Urothelium cell line (cell line): ENCODE measurements around the gene GABBR2.
"Not testable (repeated sequence)": the region's sequence is repeated elsewhere in the genome, so short reads cannot be mapped to it uniquely, and the experiment has no call there.

Source experiments
- DNase-seq: peaks from one replicate; pipeline ENCODE4 v3.0.0; 2011; ENCODE audit warnings: low spot score, mixed read lengths
- FAIRE-seq: peaks from 2 replicates; lab custom pipeline; 2011; peaks lifted over from hg19 to GRCh38; lab: Jason Lieb, UNC

Gene GABBR2

DNA sequence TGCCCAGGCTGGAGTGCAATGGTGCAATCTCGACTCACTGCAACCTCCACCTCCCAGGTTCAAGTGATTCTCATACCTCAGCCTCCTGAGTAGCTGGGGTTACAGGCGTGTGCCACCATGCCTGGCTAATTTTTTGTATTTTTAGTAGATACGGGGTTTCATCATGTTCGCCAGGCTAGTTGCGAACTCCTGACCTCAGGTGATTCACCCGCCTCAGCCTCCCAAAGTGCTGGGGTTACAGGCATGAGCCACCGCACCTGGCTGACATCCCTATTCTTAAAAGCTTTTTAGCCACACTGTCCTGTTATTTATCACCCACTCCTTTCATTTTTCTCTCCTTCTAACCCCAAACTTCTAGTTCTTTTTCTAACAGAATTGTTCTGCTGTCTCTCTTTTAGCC lies 425.6 kb downstream of the GABBR2 start:
- not testable (repeated sequence) for DNase-seq, FAIRE-seq

DNA sequence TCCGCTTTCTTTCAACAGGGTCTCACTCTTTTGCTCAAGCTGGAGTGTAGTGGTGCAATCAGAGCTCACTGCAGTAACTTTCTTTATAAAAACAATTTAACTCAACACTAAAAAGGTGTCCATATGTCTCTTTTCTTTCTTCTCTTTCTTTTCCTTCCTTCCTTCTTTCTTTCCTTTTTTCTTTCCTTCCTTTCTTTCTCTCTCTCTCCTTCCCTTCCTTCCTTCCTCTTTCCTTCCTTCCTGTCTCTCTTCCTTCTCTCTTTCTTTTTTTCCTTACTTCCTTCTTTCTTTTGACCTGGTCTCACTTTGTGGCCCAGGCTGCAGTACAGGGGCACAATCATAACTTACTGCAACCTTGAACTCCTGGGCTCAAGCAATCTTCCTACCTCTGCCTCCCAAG lies 427.5 kb downstream of the GABBR2 start:
- DNase-seq (no peak), FAIRE-seq (no peak)

DNA sequence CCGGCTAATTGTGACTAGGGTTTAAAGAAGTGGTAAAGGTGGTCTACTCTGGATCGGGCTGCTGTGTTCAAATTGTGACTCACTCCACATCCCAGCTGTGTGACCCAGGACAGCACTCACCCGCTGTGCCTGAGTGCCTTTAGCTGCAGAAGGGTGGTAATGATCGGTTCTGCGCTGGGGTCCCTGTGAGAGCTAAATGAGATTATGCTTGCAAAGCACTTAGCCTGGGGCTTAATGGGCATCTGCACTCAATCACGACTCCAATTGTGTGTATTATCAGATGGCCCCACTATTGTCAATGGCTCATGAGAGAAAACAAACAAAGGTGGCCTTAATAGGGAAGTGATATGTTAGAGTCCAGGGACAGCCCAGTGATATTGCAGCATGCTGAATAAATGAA lies 428.2 kb downstream of the GABBR2 start:
- DNase-seq = no peak

DNA sequence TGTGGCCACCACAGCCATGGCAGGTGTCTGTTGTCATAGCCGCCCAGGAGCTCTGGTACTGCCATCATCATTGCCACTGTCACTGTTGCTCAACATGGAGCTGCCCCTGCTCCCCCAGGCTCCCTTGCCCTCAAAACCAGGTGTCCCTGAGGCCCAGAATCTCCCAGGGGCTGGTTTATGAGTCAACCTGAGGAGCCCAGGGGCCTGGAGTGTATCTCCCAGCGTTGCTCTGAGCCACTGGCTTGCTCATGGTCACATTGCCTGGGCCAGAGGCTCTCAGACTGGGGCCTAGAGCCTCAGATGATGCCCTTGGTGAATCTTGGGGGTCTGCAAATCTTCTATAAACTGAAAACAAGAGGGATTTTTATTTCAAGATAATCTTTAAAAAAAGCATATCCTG lies 428.6 kb downstream of the GABBR2 start:
- no peak for FAIRE-seq

More for the DNA sequence above, 428.2 kb downstream of the GABBR2 start:
- no peak for FAIRE-seq

DNA sequence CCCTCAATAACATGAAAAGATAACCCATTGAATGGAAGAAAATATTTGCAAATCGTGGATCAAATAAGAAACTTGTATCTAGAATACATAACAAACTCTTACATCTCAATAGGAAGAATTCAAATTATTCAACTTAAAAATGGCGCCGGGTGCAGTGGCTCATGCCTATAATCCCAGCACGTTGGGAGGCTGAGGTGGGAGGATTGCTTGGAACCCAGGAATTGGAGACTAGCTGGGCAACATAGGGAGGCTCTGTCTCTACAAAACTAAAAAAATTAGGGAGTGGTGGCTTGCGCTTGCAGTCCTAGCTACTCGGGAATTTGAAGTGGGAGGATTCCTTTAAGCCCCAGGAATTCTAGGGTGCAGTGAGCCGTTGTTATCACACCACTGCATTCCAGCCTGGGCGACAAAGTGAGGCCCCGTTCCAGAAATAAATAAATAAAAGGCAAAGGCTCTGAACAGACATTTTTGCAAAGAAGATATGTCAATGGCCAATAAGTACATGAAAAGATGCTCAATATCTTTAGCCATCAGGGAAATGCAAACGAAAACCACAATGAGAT lies 431.7 kb downstream of the GABBR2 start:
- no peak for FAIRE-seq
- no peak for DNase-seq

More for the DNA sequence above, 428.6 kb downstream of the GABBR2 start:
- DNase-seq = no peak

DNA sequence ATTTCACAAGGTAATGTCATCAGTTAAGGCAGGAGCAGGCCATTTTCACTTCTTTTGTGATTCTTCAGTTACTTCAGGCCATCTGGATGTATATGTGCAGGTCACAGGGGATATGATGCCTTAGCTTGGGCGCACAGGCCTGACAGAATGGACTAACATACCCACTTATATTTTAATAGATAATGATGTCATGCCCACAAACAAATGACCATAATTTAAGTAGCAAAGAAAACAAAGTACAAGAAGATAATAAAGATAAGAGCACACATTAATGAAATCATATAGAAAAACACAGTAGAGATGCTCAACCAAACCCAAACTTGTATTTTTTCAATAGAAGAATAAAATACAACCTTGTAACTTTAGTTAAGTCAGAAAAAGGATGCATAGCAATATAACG lies 433.6 kb downstream of the GABBR2 start:
- DNase-seq (no peak), FAIRE-seq (no peak)

DNA sequence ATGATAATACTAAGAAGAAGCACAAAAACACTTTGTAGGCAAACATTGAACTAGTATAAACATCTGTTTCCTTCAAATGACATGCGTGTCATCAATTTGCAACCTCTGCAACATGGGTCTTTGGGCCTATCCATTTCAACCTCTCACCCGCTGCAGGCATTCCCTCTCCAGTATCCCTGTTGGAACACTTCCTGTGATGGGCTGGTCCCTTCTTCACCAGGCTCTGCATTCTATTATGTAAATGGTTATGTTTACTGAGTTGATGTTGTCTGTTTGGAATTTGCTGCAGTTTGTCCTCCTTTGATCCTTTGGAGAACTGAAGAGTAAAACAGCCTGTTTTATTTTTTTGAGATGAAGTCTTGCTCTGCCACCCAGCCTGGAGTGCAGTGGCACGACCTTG lies 436.7 kb downstream of the GABBR2 start:
- FAIRE-seq (no peak), DNase-seq (no peak)

DNA sequence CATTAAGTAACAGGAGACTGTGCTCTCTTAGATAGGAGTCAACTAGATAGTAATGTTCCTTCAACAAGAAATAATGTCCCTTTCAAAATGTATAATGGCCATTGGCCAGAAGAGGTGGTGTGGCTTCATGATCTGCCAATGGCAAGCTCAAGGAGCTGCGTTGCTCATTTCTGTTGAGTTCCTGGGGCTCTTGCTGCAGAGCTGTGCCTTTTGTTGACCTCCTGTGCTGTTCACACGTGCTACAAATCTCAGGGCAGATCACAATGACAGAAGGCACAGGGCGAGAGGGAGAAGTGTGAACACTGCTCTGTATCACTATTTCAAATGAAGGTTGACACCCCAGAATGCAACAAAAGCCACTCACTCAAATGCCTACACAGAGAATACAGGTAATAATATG lies 437.3 kb downstream of the GABBR2 start:
- DNase-seq (no peak), FAIRE-seq (no peak)

DNA sequence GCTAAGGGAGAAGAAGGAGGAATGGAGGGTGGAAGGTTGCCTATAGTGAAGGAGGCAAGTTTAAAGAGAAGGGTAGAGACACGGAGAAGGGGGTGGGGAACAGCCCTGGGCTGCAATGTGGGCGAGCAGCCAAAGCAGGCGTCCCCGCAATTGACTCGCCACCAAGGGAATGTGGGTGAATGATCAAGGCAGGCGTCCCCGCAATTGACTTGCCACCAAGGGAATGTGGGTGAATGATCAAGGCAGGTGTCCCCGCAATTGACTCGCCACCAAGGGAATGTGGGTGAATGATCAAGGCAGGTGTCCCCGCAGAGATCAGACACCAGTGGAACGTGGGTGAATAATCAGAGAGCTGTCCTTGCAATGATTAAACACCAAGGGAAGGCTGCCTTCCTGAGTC lies 438.5 kb downstream of the GABBR2 start:
- FAIRE-seq, DNase-seq: not testable (repeated sequence)

DNA sequence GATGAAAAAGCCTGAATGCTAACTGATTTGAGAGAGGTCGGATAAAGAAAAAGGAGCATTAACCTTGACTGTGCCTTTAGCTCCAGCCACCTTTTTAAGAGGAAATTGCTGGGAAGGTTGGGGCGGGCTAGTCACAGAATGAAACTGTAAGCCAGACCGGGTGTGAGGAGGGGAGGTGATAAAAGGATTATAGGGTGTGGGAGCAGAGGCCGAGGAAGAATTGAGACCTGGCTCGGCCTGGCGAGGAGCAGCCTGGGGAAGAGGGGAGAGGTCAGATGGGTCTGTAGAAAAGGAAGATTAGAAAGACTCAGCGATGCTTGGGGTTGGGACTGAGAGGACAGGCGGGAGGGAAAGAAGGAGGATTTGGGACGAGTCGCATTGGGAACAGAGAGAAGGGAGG lies 439.1 kb downstream of the GABBR2 start:
- not testable (repeated sequence) for FAIRE-seq, DNase-seq

DNA sequence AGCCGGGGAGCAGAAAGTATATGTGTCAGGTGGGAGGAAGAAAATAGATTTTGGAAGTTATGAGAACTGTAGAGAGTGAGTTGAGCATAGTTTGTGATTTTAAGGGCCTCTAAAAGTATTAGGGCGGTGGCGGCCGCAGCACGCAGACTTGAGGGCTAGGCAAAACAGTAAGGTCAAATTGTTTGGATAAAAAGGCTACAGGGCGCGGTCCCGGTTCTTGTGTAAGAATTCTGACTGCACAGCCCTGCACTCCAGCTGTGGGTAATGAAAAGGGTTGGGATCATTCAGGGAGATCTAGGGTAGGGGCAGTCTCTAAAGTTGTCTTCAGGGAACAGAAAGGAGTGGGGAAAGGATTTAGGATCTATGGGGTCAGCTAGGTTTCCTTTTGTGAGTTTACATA lies 441.2 kb downstream of the GABBR2 start:
- FAIRE-seq, DNase-seq: not testable (repeated sequence)

DNA sequence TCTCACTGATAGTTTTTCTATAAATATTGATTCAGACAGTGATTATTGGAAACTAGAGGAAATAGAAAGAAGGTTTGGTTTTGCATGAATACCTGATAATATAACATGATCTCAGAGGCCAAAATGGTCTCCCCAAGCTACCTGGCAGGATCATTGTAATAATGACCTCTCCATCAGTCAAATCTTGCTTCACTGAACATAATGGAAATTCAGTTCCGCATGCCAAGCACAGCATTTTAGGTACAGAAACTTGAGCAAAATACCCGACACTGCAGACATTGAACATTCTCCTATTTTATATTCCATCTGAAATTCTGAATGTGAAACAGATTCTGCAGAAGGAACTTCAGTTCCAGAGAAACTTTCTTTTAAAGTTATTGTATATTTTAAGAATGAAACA lies 444.2 kb downstream of the GABBR2 start:
- no peak for DNase-seq
- no peak for FAIRE-seq

DNA sequence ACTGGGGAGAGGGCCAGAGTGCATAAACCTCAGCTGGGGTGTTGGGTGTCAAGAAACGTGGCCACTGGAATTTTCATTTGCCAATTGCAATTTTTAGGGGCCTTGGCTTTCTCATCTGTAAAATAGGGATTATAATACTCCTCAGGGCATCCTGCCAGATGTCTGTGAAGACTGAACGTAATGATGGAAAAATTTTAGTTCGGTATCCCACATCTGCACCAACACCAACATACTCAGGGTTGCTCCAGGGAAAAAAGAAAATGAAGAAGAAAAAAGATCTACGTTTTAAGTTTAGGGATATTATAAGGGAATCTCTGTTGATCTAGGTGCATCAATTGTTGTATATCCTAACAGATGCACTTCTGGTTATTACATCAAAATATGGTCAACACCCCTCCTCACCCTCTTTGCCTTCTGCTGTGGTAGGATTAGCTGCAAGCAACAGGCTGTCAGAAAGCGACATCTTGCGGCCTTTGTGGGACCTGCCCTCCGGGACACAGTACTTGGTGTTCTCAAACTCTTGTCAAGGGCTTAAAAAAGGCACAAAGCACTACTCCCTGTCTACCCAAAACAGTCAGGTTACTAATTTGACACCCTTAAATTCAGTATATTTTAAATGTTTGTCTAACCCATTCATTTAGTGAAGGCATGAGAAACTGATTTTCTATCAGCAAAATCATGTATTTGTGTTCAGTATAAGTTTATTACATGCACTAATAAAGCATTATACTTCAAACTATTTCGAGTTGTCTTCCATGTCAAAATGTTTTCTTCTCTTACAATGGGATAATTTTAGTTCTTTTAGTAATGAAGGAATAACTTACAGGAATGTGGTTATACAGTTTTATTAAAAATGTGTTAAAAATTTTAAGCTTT lies 445.0 kb downstream of the GABBR2 start:
- FAIRE-seq (no peak), DNase-seq (peak; percentile 75)

DNA sequence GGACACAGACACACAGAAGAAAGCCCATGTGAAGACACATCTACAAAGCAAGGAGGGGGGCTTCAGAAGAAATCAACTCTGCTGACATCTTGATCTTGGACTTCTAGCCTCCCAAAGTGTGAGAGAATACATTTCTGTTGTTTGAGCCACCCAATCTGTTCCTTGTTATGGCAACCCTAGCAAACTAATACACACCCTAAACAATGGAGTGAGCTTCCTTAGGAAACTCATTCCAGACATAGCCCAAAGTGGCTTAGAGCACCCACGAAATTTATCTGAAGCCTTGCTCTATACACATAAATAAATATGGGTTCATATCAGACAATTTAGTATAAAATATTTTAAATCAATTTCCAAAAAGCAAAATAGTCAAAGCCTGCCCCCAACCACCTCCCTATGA lies 445.7 kb downstream of the GABBR2 start:
- no peak for FAIRE-seq
- no peak for DNase-seq

DNA sequence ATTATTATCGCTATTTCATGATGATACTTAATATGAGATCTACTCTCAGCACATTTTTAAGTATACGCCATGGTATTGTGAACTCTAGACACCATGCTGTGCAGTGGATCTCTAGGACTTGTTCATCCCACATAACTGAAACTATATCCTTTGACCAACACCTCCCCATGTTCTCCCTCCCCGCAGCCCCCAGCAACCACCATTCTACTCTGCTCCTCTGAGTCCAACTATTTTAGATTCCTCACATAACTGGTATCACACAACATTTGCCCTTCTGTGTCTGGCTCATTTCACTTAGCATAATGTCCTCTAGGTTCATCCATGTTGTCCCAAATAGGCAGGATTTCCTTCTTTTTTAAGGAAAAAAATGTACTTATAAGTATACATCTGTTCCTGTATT lies 446.7 kb downstream of the GABBR2 start:
- no peak for DNase-seq
- FAIRE-seq = no peak

DNA sequence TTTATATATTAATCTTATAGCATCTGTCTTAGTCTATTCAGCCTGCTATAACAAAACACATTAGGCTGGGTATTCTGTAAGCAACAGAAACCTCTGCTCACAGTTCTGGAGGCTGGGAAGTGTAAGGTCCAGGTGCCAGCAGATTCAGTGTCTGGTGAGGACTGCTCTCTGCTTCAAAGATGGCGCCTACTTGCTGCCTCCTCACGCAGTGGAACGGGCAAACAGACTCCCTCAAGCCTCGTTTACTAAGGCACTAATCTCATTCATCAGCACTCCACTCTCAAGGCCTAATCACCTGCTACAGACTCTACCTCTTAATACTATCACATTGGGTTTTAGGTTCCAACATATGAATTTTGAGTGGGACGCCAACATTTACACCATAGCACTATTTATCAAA lies 448.1 kb downstream of the GABBR2 start:
- no peak for DNase-seq
- no peak for FAIRE-seq

DNA sequence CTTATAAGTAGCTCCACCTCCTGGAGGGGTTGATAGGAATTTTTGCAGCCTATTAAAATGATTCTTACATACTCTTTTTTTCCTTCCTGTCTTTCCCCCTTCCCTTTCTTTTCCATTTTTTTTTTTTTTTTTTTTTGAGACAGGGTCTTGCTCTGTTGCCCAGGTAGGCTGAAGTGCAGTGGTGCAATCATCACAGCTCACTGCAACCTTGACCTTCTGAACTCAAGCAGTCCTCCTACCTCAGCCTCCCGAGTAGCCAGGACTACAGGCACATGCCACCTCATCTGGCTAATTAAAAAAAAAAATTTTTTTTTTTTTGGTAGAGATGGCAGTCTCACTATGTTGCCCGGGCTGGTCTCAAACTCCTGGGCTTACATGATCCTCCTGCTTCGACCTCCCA lies 448.9 kb downstream of the GABBR2 start:
- FAIRE-seq (no peak), DNase-seq (no peak)

DNA sequence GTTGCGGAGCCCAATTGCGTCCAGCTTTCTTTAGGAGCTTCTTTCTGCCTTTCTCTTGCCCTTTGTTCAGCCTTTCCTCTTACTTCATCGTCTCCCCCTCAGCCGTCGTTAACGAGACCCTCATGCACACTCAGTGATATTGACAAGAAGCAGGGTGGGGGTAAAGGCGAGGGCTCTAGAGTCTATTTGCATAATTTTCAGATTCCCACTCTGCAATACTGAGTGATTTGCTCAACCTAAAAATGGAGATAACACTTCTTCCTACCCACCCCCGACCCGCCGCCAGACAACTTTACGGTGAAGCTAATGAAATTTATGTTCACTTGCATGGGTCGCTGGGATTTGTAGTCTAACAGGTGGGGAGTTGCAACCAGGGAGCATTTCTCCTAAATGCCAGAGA lies 452.0 kb downstream of the GABBR2 start:
- no peak for DNase-seq
- no peak for FAIRE-seq

DNA sequence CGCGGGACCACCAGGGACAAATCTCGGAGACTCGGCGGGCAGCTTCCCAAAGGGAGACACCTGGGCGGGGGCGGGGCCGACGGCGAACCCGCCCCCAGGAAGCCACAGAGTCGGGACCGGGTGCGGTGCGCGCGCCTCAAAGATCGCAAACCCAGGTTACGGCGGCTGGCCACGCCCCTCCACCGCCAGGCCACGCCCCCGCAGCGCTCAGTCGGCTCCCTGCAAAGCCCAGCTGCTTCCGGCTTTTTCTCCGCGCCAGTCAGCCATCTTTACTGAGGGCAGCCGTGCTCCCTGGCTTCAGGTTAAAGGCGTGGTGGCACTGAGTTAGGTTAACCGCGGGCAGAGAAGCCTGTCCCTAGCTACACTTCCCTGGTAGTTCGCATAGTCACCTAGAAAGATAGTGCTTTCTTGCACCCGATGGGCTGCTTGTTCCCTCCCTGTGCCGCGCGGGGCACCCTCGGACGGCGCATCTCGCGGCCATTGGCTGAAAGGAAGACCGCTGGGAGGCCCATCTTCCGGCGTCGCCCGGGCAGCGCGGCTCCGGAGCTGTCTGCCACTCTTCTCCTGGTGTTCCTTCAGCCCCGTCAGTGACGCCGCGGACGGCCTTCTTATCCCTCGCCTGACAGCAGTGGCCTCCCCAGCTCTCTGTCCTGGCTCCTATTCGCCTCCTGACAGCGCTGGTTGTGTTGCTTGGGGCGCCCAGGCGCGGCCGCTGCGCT lies 453.0 kb downstream of the GABBR2 start, which contains the start of gene TBC1D2:
TSS of gene TBC1D2 (minus strand) at position 72 of the 719 bp plus-strand sequence. CDS start 108 bp downstream, outside the sequence.
- DNase-seq (peak; percentile 98), FAIRE-seq (no peak)

DNA sequence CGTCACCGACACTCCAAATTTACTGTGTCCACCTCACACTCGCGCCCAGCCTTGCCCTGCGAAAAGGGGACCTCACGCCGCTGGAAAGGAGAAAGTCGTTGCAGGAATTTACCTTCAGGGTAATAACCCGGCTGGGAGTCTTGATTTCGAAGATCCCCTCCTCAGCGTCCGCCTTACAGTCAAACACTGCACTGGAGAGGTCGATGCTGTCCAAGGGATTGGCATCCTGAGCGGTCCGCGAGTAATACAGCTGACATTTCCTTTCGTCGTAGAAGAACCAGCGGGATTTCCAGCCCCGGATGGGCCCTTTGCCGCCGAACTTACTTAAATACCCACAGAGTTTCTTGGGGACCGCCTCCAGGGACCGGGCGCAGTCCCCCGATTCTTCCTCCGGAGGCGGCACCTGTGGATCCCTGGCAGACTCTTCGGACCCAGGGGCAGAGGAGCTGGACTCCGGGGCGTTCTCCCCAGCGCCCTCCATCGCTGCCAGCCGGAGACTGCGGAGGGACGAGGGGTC lies 453.6 kb downstream of the GABBR2 start:
- DNase-seq = peak; percentile 48
- no peak for FAIRE-seq
